ENCODE results near the gene STOX1. TPM values are rescaled to one million over a fixed set of nuclear protein-coding genes. Genes with fewer than 3 reads are reported as not detected.
A peak's percentile ranks its signal among the peaks of the same experiment; 100 is the strongest.

The STOX1 gene
- total RNA-seq, 2 experiments from 2014 or later: 2.6 to 2.8 TPM

DNA sequence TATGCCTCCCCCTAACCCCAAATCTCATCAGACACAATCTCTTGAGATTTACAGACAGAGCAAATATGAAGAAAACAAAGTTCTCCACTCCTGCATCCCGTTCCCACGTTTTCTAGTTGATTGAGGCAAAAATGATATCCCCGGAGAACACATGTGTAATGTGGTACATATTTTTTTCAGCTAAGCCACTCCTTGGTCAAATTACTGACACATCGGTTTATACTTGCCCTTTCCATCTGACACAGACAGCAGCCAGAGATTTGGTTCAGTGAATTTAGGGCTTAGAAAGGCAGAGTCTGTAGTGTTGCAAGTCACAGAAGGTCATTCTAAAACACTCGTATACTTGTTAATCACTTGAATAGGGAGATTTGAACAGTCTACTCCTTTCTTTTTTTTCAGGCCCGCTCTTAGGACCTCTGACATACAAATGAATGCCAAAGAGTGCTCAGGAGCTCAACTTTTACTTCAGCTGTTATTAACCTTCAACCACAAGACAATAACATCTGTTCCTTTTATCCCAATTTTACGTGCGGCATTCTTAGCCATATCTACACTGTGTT is 71.9 kb downstream of the STOX1 start:
- Histone ChIP-seq H3K9me2 (ENCODE audit: insufficient read depth, low read length) (no peaks in the 10 kb centered on the region), H3K4me3 (ENCODE audit: low read depth, low read length, poor library complexity, severe bottlenecking) (no peak overlapping the region), H3K79me2 (ENCODE audit: insufficient read depth, low read depth, low read length) (peaks cover 23% of the 10 kb centered on the region), H4K20me1 (ENCODE audit: insufficient read depth, low read length) (no peaks in the 10 kb centered on the region), H3K4me1 (ENCODE audit: insufficient read depth, low read length, poor library complexity, severe bottlenecking) (peaks cover 19% of the 10 kb centered on the region), H3K4me2 (ENCODE audit: low read length) (no peak overlapping the region), H3K9me3 (ENCODE audit: low read length) (peaks cover 8% of the 10 kb centered on the region; the same call in 1 of the 2 replicates), H3K27ac (ENCODE audit: low read depth, low read length, poor library complexity, severe bottlenecking) (no peak overlapping the region), H3K36me3 (ENCODE audit: insufficient read depth, low read length) (peaks cover 6% of the 10 kb centered on the region), H2AFZ (ENCODE audit: low read length) (no peak overlapping the region)
- no peak for DNase-seq (ENCODE audit: low spot score)
- intact Hi-C loops (cut with micrococcal nuclease; ENCODE audit: unreplicated experiment): loop anchor here (5.0 kb wide), 2 partner anchors 117 to 1112 kb away; no protein-coding TSS in a partner anchor
- TF ChIP-seq EZH2phosphoT487 (IDR thresholded peaks at IDR 0.05; ENCODE audit: borderline replicate concordance, low read depth, low read length): no peak
- TF ChIP-seq, protein P1, sequence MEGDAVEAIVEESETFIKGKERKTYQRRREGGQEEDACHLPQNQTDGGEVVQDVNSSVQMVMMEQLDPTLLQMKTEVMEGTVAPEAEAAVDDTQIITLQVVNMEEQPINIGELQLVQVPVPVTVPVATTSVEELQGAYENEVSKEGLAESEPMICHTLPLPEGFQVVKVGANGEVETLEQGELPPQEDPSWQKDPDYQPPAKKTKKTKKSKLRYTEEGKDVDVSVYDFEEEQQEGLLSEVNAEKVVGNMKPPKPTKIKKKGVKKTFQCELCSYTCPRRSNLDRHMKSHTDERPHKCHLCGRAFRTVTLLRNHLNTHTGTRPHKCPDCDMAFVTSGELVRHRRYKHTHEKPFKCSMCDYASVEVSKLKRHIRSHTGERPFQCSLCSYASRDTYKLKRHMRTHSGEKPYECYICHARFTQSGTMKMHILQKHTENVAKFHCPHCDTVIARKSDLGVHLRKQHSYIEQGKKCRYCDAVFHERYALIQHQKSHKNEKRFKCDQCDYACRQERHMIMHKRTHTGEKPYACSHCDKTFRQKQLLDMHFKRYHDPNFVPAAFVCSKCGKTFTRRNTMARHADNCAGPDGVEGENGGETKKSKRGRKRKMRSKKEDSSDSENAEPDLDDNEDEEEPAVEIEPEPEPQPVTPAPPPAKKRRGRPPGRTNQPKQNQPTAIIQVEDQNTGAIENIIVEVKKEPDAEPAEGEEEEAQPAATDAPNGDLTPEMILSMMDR (conservative IDR thresholded peaks at IDR 0.05; ENCODE audit: low read length): no peak
- POLR2A ChIA-PET: interaction anchor here (0.6 to 2.0 kb wide), 2 partner anchors 20 to 381 kb away, joined by 3 to 6 read pairs; no protein-coding TSS in a partner anchor
- BruUV-seq (replicated peaks): no TSS peak
- CTCF ChIA-PET (ENCODE audit: unreplicated experiment): no interaction called here

DNA sequence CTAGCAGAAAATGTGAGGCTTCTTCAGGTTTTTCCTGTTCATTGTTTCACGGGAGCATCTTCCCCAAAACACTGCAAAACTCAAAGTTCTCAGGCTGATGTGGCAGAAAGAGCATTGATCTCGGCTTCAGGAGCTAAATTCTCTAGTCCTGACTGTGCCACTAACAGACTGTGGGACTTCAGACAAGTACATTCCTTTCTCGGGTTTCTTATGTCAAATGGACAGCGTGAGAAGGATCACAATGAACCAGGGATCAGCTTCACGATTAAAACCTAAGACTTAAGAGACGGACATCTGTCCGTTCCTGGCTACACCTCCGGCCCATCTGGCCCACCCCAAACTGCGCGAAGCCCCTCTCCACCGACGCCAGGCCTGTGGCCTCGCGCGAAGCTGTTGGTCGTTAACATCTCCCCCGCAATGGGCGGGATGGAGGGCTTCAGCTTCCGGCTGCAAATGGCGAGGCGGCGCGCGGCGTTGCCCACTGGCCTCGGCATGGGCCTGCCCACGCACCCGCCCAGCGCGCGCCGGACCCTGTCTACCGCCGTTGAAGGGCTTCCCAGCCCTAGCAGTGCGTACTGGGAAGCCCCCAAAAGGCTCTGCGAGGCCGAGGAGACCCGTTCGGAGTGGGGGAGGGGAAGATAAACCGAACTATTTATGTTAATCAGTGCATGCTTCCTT is 73.2 kb downstream of the STOX1 start:
- TSS peak; percentile 93 for BruUV-seq (replicated peaks)
- no peak for TF ChIP-seq EZH2phosphoT487 (IDR thresholded peaks at IDR 0.05; ENCODE audit: borderline replicate concordance, low read depth, low read length)
- TF ChIP-seq, protein P1 (conservative IDR thresholded peaks at IDR 0.05; ENCODE audit: low read length): no peak

More for the DNA sequence above, 73.2 kb downstream of the STOX1 start:
- Histone ChIP-seq H3K9me3 (ENCODE audit: low read length) (peaks cover 8% of the 10 kb centered on the region; the same call in 1 of the 2 replicates), H3K27ac (ENCODE audit: low read depth, low read length, poor library complexity, severe bottlenecking) (peak overlapping the region; percentile 58), H4K20me1 (ENCODE audit: insufficient read depth, low read length) (no peaks in the 10 kb centered on the region), H3K4me3 (ENCODE audit: low read depth, low read length, poor library complexity, severe bottlenecking) (peak overlapping the region; percentile 88), H3K4me1 (ENCODE audit: insufficient read depth, low read length, poor library complexity, severe bottlenecking) (peaks cover 21% of the 10 kb centered on the region), H3K79me2 (ENCODE audit: insufficient read depth, low read depth, low read length) (peaks cover 35% of the 10 kb centered on the region), H3K9me2 (ENCODE audit: insufficient read depth, low read length) (no peaks in the 10 kb centered on the region), H3K4me2 (ENCODE audit: low read length) (peak overlapping the region; percentile 66), H3K36me3 (ENCODE audit: insufficient read depth, low read length) (peaks cover 11% of the 10 kb centered on the region), H2AFZ (ENCODE audit: low read length) (peak overlapping the region; percentile 100)
- intact Hi-C loops (cut with micrococcal nuclease; ENCODE audit: unreplicated experiment): loop anchor here (1.0 to 5.0 kb wide), 2 partner anchors 179 to 373 kb away; partner anchors contain the start of genes CCAR1 and SLC25A16
- peak; percentile 6 for DNase-seq (ENCODE audit: low spot score)
- ChIA-PET CTCF (ENCODE audit: unreplicated experiment) (no interaction called here), POLR2A (interaction anchor here (0.7 to 2.0 kb wide), 2 partner anchors 9 to 22 kb away, joined by 5 to 6 read pairs; no protein-coding TSS in a partner anchor)
